Natural killer cell (primary cell): ENCODE results near the gene RPL23. TPM values are rescaled to one million over a fixed set of nuclear protein-coding genes. Genes with fewer than 3 reads are reported as not detected.

Experiments
- ATAC-seq, 3 donors: fragments of 150-1000 bp in 2 of 3; fragments of 200-7000 bp in 1 of 3; cut with Tn5 transposase; 1 replicate in 1 of 3; 2 replicates in 2 of 3; pipeline ENCODE4 v1.10.0; 2021; ENCODE audit warnings: mild to moderate bottlenecking in 2 of 3, moderate library complexity in 2 of 3
- DNase-seq, 2 donors: peaks; one replicate each; pipeline versions ENCODE4 v3.0.0 to v3.0.0-alpha.2; 2013 to 2021; ENCODE audit warnings: mixed read lengths in 1 of 2
- H3K27ac ChIP-seq: one replicate; pipeline ENCODE4 v1.5.1; 2013; ENCODE audit warnings: mild to moderate bottlenecking, low read length
- H3K27me3 ChIP-seq: one replicate; pipeline ENCODE4 v1.6.1; 2013; ENCODE audit warnings: low read length; ENCODE audit not compliant: control insufficient read depth, insufficient read depth
- H3K36me3 ChIP-seq: one replicate; pipeline ENCODE4 v1.6.1; 2013; ENCODE audit warnings: low read length; ENCODE audit not compliant: control insufficient read depth, insufficient read depth
- H3K4me1 ChIP-seq: one replicate; pipeline ENCODE4 v1.6.1; 2013; ENCODE audit warnings: low read length; ENCODE audit not compliant: control insufficient read depth, insufficient read depth
- H3K4me3 ChIP-seq: one replicate; pipeline ENCODE4 v1.5.1; 2013; ENCODE audit warnings: low read length
- H3K9me3 ChIP-seq: one replicate; pipeline ENCODE4 v1.6.1; 2013; ENCODE audit warnings: low read length; ENCODE audit not compliant: control insufficient read depth, insufficient read depth
- H3K27ac Mint-ChIP-seq, 2 donors: one replicate each; pipeline ENCODE4 v1.8.0; 2022; ENCODE audit warnings: mild to moderate bottlenecking in 2 of 2, mixed read lengths in 2 of 2, moderate library complexity in 1 of 2
- H3K27me3 Mint-ChIP-seq, 2 donors: one replicate each; pipeline ENCODE4 v1.8.0; 2022; ENCODE audit warnings: low read depth in 2 of 2, mixed read lengths in 2 of 2
- H3K36me3 Mint-ChIP-seq: one replicate; pipeline ENCODE4 v1.8.0; 2022; ENCODE audit warnings: mixed read lengths
- H3K4me1 Mint-ChIP-seq, 2 donors: one replicate each; pipeline ENCODE4 v1.8.0; 2022; ENCODE audit warnings: mixed read lengths in 2 of 2
- H3K4me3 Mint-ChIP-seq: one replicate; pipeline ENCODE4 v1.8.0; 2022; ENCODE audit warnings: mild to moderate bottlenecking, moderate library complexity, mixed read lengths
- H3K9me3 Mint-ChIP-seq, 2 donors: one replicate each; pipeline ENCODE4 v1.8.0; 2022; ENCODE audit warnings: mixed read lengths in 2 of 2
- CTCF ChIP-seq: fragments of 200-600 bp; IDR thresholded peaks from one replicate; pipeline ENCODE4 v1.8.0; 2022; ENCODE audit warnings: antibody characterized with exemption
- WGBS: methylation state at CpG from one replicate; pipeline ENCODE4 v1.1.7; 2013; ENCODE audit warnings: missing lambda C conversion rate; ENCODE audit not compliant: insufficient coverage; 5-methylcytosine and 5-hydroxymethylcytosine counted together
- intact Hi-C: fragments of 100-400 bp; cut with micrococcal nuclease; formaldehyde crosslinking; loops from one replicate; pipeline ENCODE4 v1.14.2; 2022
- total RNA-seq, 4 donors: library from RNA; stranded (reverse); fragments of 120-200 nt in 1 of 4; gene quantifications; one replicate each; pipeline versions ENCODE4 v1.2.3 to v1.2.4, GENCODE V29; 2013 to 2022

Gene RPL23
- total RNA-seq, 3 donors from 2014 or later (not counting 1 experiment from before 2014, with no cell fraction given): 752 to 934 (median 923) TPM

- Histone ChIP-seq H3K4me3 (no peak overlapping the region), H3K4me1 (peaks cover 98% of the 10 kb centered on the region), H3K27ac (no peak overlapping the region), H3K36me3 (peaks cover 63% of the 10 kb centered on the region), H3K27me3 (no peaks in the 10 kb centered on the region), H3K9me3 (no peaks in the 10 kb centered on the region)
- peak overlapping the region; percentile 84 for H3K4me3 Mint-ChIP-seq
- no peak for DNase-seq
- TF ChIP-seq CTCF: no peak
- H3K4me1 Mint-ChIP-seq: peaks cover 88 to 89% of the 10 kb centered on the region in 2 donors
- WGBS: 79% methylated on average over 8 of the region's 8 CpGs
- peak in 1 of 3 donors; percentile 16 for ATAC-seq
- H3K27ac Mint-ChIP-seq: peak overlapping the region; percentile 91 to 93
- H3K36me3 Mint-ChIP-seq: peaks cover 2% of the 10 kb centered on the region
- no peaks in the 10 kb centered on the region for H3K9me3 Mint-ChIP-seq
- intact Hi-C loops: no loop called here
- H3K27me3 Mint-ChIP-seq: no peaks in the 10 kb centered on the region
Observed at GRCh38 chr17:38886643-38887010, 33.1 kb upstream of the RPL23 start.

- Histone ChIP-seq H3K4me3 (no peak overlapping the region), H3K36me3 (peaks cover 61% of the 10 kb centered on the region), H3K9me3 (no peaks in the 10 kb centered on the region), H3K27ac (peak overlapping the region; percentile 22), H3K27me3 (no peaks in the 10 kb centered on the region), H3K4me1 (peaks cover 98% of the 10 kb centered on the region)
- peak in 1 of 2 donors; percentile 49 for DNase-seq
- H3K4me1 Mint-ChIP-seq: peaks cover 88 to 89% of the 10 kb centered on the region in 2 donors
- peak overlapping the region; percentile 84 for H3K4me3 Mint-ChIP-seq
- H3K27ac Mint-ChIP-seq: peak overlapping the region; percentile 91 to 93
- H3K27me3 Mint-ChIP-seq: no peaks in the 10 kb centered on the region
- peak; percentile 12 to 20 (median 19) for ATAC-seq
- intact Hi-C loops: no loop called here
- 54% methylated on average over 9 of the region's 11 CpGs for WGBS
- H3K9me3 Mint-ChIP-seq: no peaks in the 10 kb centered on the region
- peaks cover 6% of the 10 kb centered on the region for H3K36me3 Mint-ChIP-seq
- no peak for TF ChIP-seq CTCF
Observed at GRCh38 chr17:38885728-38886642, 32.5 kb upstream of the RPL23 start.

GRCh38 chr17:38885044-38885727 is 31.7 kb upstream of the RPL23 start:
- 87% methylated on average over 9 of the region's 9 CpGs for WGBS
- Mint-ChIP-seq H3K9me3 (no peaks in the 10 kb centered on the region), H3K4me3 (peak overlapping the region; percentile 84), H3K36me3 (peaks cover 6% of the 10 kb centered on the region), H3K27ac (peak overlapping the region; percentile 91 to 93), H3K27me3 (no peaks in the 10 kb centered on the region), H3K4me1 (peaks cover 85 to 89% of the 10 kb centered on the region in 2 donors)
- no peaks in the 10 kb centered on the region for H3K27me3 ChIP-seq
- ATAC-seq (no peak), DNase-seq (peak in 1 of 2 donors; percentile 4)
- TF ChIP-seq CTCF: no peak
- H3K4me1 ChIP-seq: peaks cover 98% of the 10 kb centered on the region
- H3K27ac ChIP-seq: no peak overlapping the region
- no peak overlapping the region for H3K4me3 ChIP-seq
- H3K36me3 ChIP-seq: peaks cover 61% of the 10 kb centered on the region
- intact Hi-C loops: no loop called here
- H3K9me3 ChIP-seq: no peaks in the 10 kb centered on the region
